ENCODE data around the gene WDR17.
"Not testable (repeated sequence)": the region's sequence is repeated elsewhere in the genome, so short reads cannot be mapped to it uniquely, and the experiment has no call there.

WDR17 gene

DNA sequence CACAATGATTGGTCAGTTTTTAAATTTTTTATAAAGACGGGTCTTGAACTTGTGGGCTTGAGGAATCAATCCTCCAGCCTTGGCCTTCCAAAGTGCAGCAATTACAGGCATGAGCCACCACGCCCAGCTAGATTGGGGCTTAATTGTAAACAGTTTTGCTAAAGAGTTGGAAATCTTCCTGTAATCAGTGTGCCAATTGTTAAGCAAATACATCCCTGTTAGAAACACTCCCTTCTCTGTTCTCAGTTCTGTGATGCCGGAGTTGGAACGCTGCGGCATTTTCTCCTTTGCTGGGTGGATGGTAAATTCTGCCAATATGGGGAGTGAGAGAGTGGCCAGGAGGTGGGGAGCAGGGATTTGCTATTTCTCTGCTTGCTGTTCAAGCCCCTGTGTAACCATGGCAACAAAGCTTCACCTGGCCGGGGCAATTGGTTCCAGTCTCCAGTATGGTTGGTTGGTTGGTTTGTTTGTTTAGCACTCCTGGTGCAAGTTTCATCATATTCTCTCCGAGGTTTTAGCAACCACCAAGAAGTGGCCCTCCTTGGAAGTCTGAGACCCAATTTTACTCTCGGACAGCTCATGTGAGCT is 132.8 kb downstream of the WDR17 start:
- no peak overlapping the region for H3K4me3 ChIP-seq (ENCODE audit: low read length)
- TF ChIP-seq, protein P1, sequence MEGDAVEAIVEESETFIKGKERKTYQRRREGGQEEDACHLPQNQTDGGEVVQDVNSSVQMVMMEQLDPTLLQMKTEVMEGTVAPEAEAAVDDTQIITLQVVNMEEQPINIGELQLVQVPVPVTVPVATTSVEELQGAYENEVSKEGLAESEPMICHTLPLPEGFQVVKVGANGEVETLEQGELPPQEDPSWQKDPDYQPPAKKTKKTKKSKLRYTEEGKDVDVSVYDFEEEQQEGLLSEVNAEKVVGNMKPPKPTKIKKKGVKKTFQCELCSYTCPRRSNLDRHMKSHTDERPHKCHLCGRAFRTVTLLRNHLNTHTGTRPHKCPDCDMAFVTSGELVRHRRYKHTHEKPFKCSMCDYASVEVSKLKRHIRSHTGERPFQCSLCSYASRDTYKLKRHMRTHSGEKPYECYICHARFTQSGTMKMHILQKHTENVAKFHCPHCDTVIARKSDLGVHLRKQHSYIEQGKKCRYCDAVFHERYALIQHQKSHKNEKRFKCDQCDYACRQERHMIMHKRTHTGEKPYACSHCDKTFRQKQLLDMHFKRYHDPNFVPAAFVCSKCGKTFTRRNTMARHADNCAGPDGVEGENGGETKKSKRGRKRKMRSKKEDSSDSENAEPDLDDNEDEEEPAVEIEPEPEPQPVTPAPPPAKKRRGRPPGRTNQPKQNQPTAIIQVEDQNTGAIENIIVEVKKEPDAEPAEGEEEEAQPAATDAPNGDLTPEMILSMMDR (conservative IDR thresholded peaks at IDR 0.05; ENCODE audit: low read depth, low read length) = no peak
- no peak for DNase-seq (ENCODE audit: low read depth)

DNA sequence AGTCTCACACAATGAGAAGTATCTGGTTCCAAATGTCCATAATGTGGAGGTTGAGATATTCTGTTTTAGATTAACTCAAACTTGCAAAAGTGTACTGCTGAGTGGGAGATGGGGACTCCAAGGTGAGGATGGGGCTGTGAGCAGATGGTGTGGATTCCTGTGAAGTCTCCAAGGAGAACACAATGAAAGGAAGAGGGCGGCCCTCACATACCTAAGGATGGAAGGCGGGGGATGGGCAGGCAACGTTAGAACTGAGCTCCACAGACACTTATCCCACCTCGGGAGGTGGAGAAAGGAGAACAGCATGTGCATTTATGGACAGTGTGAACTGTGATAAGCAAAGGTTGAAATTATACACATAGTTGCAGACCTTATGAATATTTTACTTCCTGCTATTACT is 139.7 kb downstream of the WDR17 start:
- TF ChIP-seq, protein P1 (conservative IDR thresholded peaks at IDR 0.05; ENCODE audit: low read depth, low read length) = no peak
- no peak overlapping the region for H3K4me3 ChIP-seq (ENCODE audit: low read length)
- no peak for DNase-seq (ENCODE audit: low read depth)

DNA sequence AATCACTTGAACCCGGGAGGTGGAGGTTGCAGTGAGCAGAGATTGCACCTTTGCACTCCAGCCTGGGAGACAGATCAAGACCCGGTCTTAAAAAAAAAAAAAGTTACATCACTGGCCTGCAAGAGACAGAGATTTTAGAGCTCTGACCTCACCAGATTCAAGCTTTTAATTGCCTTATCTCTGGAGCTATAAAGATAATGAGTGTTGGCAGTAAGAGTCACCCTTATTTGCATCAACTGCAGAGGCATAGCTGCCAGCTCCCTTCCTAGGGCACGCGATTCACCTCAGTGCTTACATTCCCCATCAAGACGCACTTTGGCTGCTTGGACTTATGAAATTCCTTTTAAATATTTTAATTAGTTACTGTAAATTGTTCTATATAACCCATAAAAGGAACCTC is 142.2 kb downstream of the WDR17 start:
- TF ChIP-seq, protein P1 (conservative IDR thresholded peaks at IDR 0.05; ENCODE audit: low read depth, low read length) = no peak
- DNase-seq (ENCODE audit: low read depth) = no peak
- H3K4me3 ChIP-seq (ENCODE audit: low read length) = no peak overlapping the region

DNA sequence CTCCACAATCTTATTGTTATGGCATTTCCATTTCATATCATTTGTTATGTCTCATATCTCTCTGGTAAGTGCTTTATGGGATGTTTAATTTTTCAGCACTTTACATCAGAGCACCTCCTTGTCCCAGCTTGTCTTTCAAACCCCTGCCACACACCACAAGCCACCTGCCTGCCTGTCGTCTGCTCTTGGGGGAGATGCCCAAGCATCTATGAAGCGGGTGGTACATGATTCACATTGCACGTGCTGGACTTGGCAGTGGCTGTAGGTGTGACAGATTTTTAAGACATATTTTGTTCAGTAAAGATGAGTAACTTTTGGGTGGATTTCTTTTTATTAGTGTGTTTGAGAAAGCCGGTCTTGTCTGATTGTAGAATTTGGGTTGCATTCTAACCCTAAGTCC is 143.9 kb downstream of the WDR17 start:
- no peak overlapping the region for H3K4me3 ChIP-seq (ENCODE audit: low read length)
- DNase-seq (ENCODE audit: low read depth) = no peak
- TF ChIP-seq, protein P1 (conservative IDR thresholded peaks at IDR 0.05; ENCODE audit: low read depth, low read length) = no peak

DNA sequence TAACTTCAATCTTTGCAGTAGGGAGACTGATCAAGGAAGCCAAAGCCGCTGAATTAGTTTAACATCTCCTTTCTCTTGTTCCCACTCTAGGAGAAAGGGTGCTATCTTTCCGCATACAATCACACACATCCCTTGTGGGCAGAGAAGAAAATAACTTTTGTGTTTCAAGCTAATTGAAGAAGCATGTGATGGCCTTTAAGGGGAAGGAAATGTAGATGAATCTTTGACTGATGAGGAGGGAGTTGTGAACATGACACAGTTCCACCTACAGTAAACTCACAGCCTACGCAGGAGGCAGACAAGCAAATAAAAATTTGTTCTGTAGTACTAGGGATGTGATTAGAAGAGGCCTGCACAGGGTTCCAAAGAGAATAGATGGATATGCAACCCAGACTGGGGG is 144.5 kb downstream of the WDR17 start:
- TF ChIP-seq, protein P1 (conservative IDR thresholded peaks at IDR 0.05; ENCODE audit: low read depth, low read length) = no peak
- no peak overlapping the region for H3K4me3 ChIP-seq (ENCODE audit: low read length)
- no peak for DNase-seq (ENCODE audit: low read depth)

DNA sequence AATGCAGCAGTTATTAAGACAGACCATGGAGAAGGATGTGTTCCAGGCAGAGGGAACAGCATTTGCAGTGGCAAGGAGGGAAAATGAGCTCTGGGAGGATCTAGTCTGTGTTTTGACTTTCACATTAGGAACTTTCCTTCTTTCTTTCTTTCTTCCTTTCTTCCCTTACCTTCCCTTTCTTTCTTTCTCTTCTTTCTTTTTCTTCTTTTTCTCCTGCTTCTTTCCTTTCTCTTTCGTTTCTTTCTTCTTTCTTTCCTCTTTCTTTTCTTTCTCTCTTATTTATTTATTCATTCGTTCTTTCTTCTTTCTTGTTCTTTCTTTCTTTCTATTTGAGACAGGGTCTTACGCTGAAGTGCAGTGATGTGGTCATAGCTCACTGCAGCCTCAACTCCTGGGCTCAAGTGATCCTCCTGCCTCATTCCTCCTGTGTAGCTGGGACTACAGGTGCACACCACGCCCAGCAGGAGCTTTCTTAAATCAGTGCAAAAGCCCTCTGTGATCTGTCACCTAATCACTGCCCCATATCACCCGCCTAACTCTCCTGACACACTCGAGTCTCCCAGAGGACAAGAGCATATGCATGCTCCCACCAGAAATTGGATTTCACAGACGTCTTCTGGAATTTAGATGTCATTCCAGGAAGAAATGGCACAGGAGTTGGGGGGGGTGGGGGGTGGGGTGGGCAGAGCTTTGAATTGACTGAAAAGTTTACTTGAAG is 145.1 kb downstream of the WDR17 start:
- no peak for DNase-seq (ENCODE audit: low read depth)
- TF ChIP-seq, protein P1 (conservative IDR thresholded peaks at IDR 0.05; ENCODE audit: low read depth, low read length) = no peak
- H3K4me3 ChIP-seq (ENCODE audit: low read length) = no peak overlapping the region

DNA sequence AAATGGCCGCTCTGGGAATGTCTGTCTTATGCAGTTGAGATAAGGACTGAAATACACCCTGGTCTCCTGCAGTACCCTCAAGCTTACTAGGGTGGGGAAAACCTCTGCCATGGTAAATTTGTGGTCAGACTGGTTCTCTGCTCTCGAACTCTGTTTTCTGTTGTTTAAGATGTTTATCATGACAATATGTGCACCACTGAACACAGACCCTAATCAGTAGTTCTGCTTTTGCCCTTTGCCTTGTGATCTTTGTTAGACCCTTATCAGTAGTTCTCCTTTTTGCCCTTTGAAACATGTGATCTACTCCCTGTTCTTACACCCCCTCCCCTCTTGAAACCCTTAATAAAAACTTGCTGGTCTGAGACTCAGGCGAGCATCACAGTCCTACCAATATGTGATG is 146.7 kb downstream of the WDR17 start:
- not testable (repeated sequence) for DNase-seq (ENCODE audit: low read depth); H3K4me3 ChIP-seq (ENCODE audit: low read length)
